ENCODE results near the gene BAD. TPM values are rescaled to one million over a fixed set of nuclear protein-coding genes. Genes with fewer than 3 reads are reported as not detected.

BAD gene
- total RNA-seq, 1 experiment from 2014 or later, result 67.4 TPM

DNA sequence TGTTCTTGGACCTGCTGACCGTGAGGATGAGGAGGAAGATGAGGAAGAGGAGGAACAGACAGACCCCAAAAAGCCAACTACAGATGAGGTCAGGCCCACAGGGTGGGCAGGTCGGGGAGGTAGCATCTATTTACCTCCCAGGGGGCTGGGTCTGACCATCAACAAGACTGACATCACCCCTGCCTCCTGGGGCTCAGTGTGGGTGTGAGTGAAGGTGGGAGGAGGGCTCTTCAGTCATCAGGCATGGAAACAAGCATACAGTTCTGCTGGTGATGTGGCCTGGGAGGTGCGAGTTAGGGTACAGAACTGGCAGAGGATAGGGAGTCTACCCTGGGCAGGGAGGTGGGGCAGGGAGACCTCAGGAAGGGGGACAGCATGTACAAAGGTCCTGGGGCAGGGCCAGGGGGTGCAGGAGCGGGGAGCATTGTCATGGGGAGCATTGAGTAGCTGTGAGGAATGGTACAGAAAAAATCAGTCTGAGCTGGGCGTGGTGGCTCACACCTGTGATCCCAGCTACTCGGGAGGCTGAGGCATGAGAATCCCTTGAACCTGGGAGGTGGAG is 24.2 kb downstream of the BAD start:
- ChIA-PET POLR2A (interaction anchor here (1.7 kb wide), 1 partner anchor 10 kb away, joined by 6 read pairs; no protein-coding TSS in a partner anchor), CTCF (interaction anchor here (1.1 kb wide), 1 partner anchor 95 kb away, joined by 4 read pairs; no protein-coding TSS in a partner anchor)
- no TSS peak for BruUV-seq (replicated peaks)
- DNase-seq (ENCODE audit: unreplicated experiment), result no peak
- H3K27ac Mint-ChIP-seq (ENCODE audit: low read depth, unreplicated experiment), result no peak overlapping the region
- peaks cover 6% of the 10 kb centered on the region for H3K4me1 Mint-ChIP-seq (ENCODE audit: insufficient read depth, unreplicated experiment)
- H3K36me3 Mint-ChIP-seq (ENCODE audit: insufficient read depth, unreplicated experiment), result peaks cover 50% of the 10 kb centered on the region
- intact Hi-C loops (cut with micrococcal nuclease), result no loop called here
- TF ChIP-seq CTCF (IDR thresholded peaks at IDR 0.05; ENCODE audit: unreplicated experiment), result no peak
- H3K4me3 Mint-ChIP-seq (ENCODE audit: unreplicated experiment), result no peak overlapping the region
- H3K9me3 Mint-ChIP-seq (ENCODE audit: unreplicated experiment), result no peaks in the 10 kb centered on the region
- H3K27me3 Mint-ChIP-seq (ENCODE audit: insufficient read depth, unreplicated experiment), result no peaks in the 10 kb centered on the region

DNA sequence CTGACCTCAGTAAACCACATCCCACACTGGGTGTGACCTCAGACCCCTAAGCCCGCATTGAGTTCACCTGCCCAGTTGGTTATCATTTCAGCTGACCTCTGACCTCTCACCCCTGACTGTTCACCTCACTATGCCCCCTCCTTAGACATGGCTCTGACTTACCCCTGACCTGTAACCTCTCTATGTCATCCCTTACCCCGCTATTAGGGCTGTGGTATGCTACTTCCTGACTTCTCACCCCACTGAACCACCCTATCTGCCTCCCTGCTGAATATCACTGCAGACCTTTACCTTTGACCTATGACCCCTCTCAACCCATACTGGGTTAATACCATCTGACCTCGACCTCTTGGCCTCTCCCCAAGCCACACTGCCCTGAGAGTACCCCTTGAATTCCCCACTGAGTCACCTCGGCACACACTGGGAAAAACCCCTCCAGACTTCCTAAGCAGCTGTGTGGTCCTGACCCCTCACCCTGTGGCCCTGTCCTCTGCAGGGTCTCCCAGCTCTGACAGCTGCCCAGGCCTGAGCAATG is 24.9 kb downstream of the BAD start:
- ChIA-PET POLR2A (interaction anchor here (1.2 kb wide), 1 partner anchor 9 kb away, joined by 3 read pairs; no protein-coding TSS in a partner anchor), CTCF (interaction anchor here (1.1 kb wide), 1 partner anchor 95 kb away, joined by 4 read pairs; no protein-coding TSS in a partner anchor)
- no peak overlapping the region for H3K4me3 Mint-ChIP-seq (ENCODE audit: unreplicated experiment)
- no peaks in the 10 kb centered on the region for H3K9me3 Mint-ChIP-seq (ENCODE audit: unreplicated experiment)
- no peaks in the 10 kb centered on the region for H3K27me3 Mint-ChIP-seq (ENCODE audit: insufficient read depth, unreplicated experiment)
- H3K27ac Mint-ChIP-seq (ENCODE audit: low read depth, unreplicated experiment), result peak overlapping the region; percentile 3
- peaks cover 6% of the 10 kb centered on the region for H3K4me1 Mint-ChIP-seq (ENCODE audit: insufficient read depth, unreplicated experiment)
- H3K36me3 Mint-ChIP-seq (ENCODE audit: insufficient read depth, unreplicated experiment), result peaks cover 44% of the 10 kb centered on the region
- TF ChIP-seq CTCF (IDR thresholded peaks at IDR 0.05; ENCODE audit: unreplicated experiment), result no peak
- intact Hi-C loops (cut with micrococcal nuclease), result no loop called here
- BruUV-seq (replicated peaks), result no TSS peak
- DNase-seq (ENCODE audit: unreplicated experiment), result no peak

GRCh38 chr11:64258946-64259532 is 25.4 kb downstream of the BAD start:
- Mint-ChIP-seq H3K27me3 (ENCODE audit: insufficient read depth, unreplicated experiment) (no peaks in the 10 kb centered on the region), H3K36me3 (ENCODE audit: insufficient read depth, unreplicated experiment) (peaks cover 38% of the 10 kb centered on the region), H3K27ac (ENCODE audit: low read depth, unreplicated experiment) (peak overlapping the region; percentile 3), H3K4me3 (ENCODE audit: unreplicated experiment) (no peak overlapping the region), H3K9me3 (ENCODE audit: unreplicated experiment) (no peaks in the 10 kb centered on the region), H3K4me1 (ENCODE audit: insufficient read depth, unreplicated experiment) (peaks cover 6% of the 10 kb centered on the region)
- CTCF ChIA-PET, result interaction anchor here (0.9 to 1.1 kb wide), 2 partner anchors 32 to 96 kb away, joined by 4 read pairs; no protein-coding TSS in a partner anchor
- POLR2A ChIA-PET, result interaction anchor here (1.2 kb wide), 1 partner anchor 9 kb away, joined by 3 read pairs; no protein-coding TSS in a partner anchor
- intact Hi-C loops (cut with micrococcal nuclease), result no loop called here
- TF ChIP-seq CTCF (IDR thresholded peaks at IDR 0.05; ENCODE audit: unreplicated experiment), result no peak
- no peak for DNase-seq (ENCODE audit: unreplicated experiment)
- BruUV-seq (replicated peaks), result no TSS peak

- POLR2A ChIA-PET, result interaction anchor here (1.4 to 3.1 kb wide), 2 partner anchors 11 to 26 kb away, joined by 4 to 10 read pairs; partner anchors contain the start of gene BAD
- Mint-ChIP-seq H3K4me1 (ENCODE audit: insufficient read depth, unreplicated experiment) (peaks cover 6% of the 10 kb centered on the region), H3K9me3 (ENCODE audit: unreplicated experiment) (no peaks in the 10 kb centered on the region), H3K36me3 (ENCODE audit: insufficient read depth, unreplicated experiment) (peaks cover 36% of the 10 kb centered on the region), H3K27ac (ENCODE audit: low read depth, unreplicated experiment) (no peak overlapping the region), H3K4me3 (ENCODE audit: unreplicated experiment) (no peak overlapping the region), H3K27me3 (ENCODE audit: insufficient read depth, unreplicated experiment) (no peaks in the 10 kb centered on the region)
- CTCF ChIA-PET, result interaction anchor here (0.9 kb wide), 1 partner anchor 32 kb away, joined by 4 read pairs; no protein-coding TSS in a partner anchor
- no peak for DNase-seq (ENCODE audit: unreplicated experiment)
- intact Hi-C loops (cut with micrococcal nuclease), result no loop called here
- BruUV-seq (replicated peaks), result no TSS peak
- no peak for TF ChIP-seq CTCF (IDR thresholded peaks at IDR 0.05; ENCODE audit: unreplicated experiment)
Measured at GRCh38 chr11:64258356-64258755, 26.1 kb downstream of the BAD start.
